Right lobe of liver (tissue), 6 donors: ENCODE data around the gene NPAS2. TPM values are rescaled to one million over a fixed set of nuclear protein-coding genes. Genes with fewer than 3 reads are reported as not detected.

Source experiments
- ATAC-seq, 4 donors: fragments of 200-7000 bp; cut with Tn5 transposase; one replicate each; pipeline ENCODE4 v1.9.1; 2020; ENCODE audit warnings: mild to moderate bottlenecking in 4 of 4, moderate library complexity in 4 of 4
- DNase-seq, 3 donors: peaks; one replicate each; pipeline ENCODE4 v3.0.0-alpha.2; 2020
- H3K27ac ChIP-seq, 3 donors: fragments of 200-600 bp; one replicate each; pipeline ENCODE4 v1.8.0; 2022
- H3K27me3 ChIP-seq, 2 donors: fragments of 200-600 bp; one replicate each; pipeline ENCODE4 v1.8.0; 2022
- H3K36me3 ChIP-seq, 4 donors: fragments of 200-600 bp; sonication (generic) in 1 of 4; one replicate each; pipeline versions ENCODE4 v1.5.1 to v1.8.0; 2017 to 2022; ENCODE audit warnings: control low read depth in 1 of 4
- H3K4me1 ChIP-seq, 4 donors: fragments of 200-600 bp; sonication (generic) in 1 of 4; one replicate each; pipeline versions ENCODE4 v1.5.1 to v1.8.0; 2017 to 2022; ENCODE audit warnings: control low read depth in 1 of 4
- H3K4me3 ChIP-seq, 3 donors: fragments of 200-600 bp; one replicate each; pipeline ENCODE4 v1.8.0; 2022
- H3K9me3 ChIP-seq, 4 donors: fragments of 200-600 bp; sonication (generic) in 1 of 4; one replicate each; pipeline versions ENCODE4 v1.5.1 to v1.8.0; 2017 to 2022; ENCODE audit warnings: control low read depth in 1 of 4
- POLR2A ChIP-seq: fragments of 450-650 bp; IDR thresholded peaks from one replicate; pipeline ENCODE4 v1.6.1; 2017; ENCODE audit warnings: antibody characterized with exemption, mild to moderate bottlenecking
- WGBS: methylation state at CpG from one replicate; pipeline ENCODE4 v1.1.6; 2018; ENCODE audit warnings: low coverage, low lambda C conversion rate; ENCODE audit not compliant: insufficient coverage; ENCODE audit errors: missing lambda C conversion rate; 5-methylcytosine and 5-hydroxymethylcytosine counted together
- intact Hi-C, 2 donors: fragments of 100-400 bp; cut with DNase I; formaldehyde crosslinking; loops; one replicate each; pipeline versions ENCODE4 v1.11.2 to v1.14.1; 2022
- total RNA-seq, 6 experiments: library from RNA; depleted of rRNA in 2 of 6; stranded (reverse); fragments of >200 nt in 2 of 6; fragmentation: NEBNext Ultra II Directional in 3 of 6; extraction: Animal tissue kit (Norgen Biotek cat#: 25700) in 3 of 6; gene quantifications; one replicate each; pipeline versions ENCODE4 v1.1.0 to v1.2.4, GENCODE V29; 2016 to 2023
- TF ChIP-seq, protein P1 (sequence below), 4 donors: fragments of 200-600 bp in 3 of 4; fragments of 450-650 bp in 1 of 4; IDR thresholded peaks; one replicate each; pipeline versions ENCODE4 v1.5.1 to v1.8.0; 2016 to 2022; ENCODE audit warnings: antibody characterized with exemption in 4 of 4, mild to moderate bottlenecking in 2 of 4
- donor health status: DM: no; HTN: yes; CAD: no.
- donor health status: DM: no; HTN: no; CAD: no.
- donor health status: DM: no; HTN: no; CAD: no.
- donor health status: DM: no; HTN: yes; CAD: no.
- donor health status: DM: no; HTN: yes; CAD: no.

The NPAS2 gene
- total RNA-seq, 6 experiments from 2014 or later, result 8.8 to 33.3 (median 24.5) TPM

DNA sequence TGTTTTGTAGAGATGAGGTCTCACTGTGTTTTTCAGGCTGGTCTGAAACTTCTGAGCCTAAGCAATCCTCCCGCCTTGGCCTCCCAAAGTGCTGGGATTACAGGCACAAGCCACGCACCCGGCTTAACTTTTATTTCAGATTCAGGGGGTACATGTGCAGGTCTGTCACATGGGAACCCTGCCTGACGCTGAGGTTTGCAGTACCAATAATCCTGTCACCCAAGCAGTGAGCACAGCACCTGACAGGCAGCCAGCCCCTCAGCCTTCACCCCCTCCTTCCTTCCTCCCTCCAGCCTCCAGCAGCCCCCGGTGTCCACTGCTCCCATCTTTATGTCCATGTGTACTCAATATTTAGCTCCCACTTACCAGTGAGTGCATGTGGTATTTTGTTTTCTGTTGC is 136.1 kb downstream of the NPAS2 start:
- Histone ChIP-seq H3K36me3 (no peaks in the 10 kb centered on the region), H3K4me1 (peaks cover 0 to 20% (median 4%) of the 10 kb centered on the region in 4 donors), H3K27me3 (no peaks in the 10 kb centered on the region), H3K27ac (no peak overlapping the region), H3K9me3 (no peaks in the 10 kb centered on the region), H3K4me3 (no peak overlapping the region)
- ATAC-seq (no peak), DNase-seq (no peak)
- 73% methylated on average over 2 of the region's 5 CpGs for WGBS
- TF ChIP-seq, protein P1, sequence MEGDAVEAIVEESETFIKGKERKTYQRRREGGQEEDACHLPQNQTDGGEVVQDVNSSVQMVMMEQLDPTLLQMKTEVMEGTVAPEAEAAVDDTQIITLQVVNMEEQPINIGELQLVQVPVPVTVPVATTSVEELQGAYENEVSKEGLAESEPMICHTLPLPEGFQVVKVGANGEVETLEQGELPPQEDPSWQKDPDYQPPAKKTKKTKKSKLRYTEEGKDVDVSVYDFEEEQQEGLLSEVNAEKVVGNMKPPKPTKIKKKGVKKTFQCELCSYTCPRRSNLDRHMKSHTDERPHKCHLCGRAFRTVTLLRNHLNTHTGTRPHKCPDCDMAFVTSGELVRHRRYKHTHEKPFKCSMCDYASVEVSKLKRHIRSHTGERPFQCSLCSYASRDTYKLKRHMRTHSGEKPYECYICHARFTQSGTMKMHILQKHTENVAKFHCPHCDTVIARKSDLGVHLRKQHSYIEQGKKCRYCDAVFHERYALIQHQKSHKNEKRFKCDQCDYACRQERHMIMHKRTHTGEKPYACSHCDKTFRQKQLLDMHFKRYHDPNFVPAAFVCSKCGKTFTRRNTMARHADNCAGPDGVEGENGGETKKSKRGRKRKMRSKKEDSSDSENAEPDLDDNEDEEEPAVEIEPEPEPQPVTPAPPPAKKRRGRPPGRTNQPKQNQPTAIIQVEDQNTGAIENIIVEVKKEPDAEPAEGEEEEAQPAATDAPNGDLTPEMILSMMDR (IDR thresholded peaks at IDR 0.05), result no peak
- no peak for TF ChIP-seq POLR2A
- intact Hi-C loops, result no loop called here

DNA sequence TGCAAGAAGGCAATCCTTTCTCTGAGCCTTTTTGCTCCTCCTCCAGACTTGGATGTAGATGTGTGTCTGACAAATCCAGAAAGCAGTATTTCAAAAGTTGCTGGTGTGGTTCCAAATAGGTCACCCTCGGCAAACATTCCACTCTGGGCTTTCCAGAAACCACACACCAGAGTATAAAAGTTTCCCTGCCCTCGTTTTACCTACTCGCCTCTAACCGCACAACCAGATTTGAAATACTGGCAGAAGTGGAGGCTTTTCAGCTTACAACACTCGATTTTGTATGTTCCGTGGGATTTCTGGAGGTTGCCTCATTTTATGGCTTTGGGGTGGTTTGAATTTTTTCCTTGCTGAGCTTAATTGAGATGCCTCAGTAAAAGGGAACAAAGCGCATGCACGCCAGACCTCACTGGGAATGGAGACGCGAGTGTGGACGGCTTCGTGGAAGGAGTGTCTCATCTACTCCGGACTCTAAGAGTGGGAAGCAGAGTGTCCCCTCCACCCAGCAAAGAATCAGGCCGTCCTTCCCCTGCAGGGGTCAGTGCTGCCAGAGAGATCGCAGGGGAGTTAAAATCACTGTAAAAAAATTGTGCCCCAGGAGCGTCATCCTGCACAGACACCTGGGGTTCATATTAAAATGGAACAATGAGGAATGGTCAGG is 138.2 kb downstream of the NPAS2 start:
- Histone ChIP-seq H3K4me1 (peaks cover 0 to 20% (median 4%) of the 10 kb centered on the region in 4 donors), H3K9me3 (no peaks in the 10 kb centered on the region), H3K4me3 (peak overlapping the region in 1 of 3 donors; percentile 2), H3K27ac (peak overlapping the region in 2 of 3 donors; percentile 32 to 69), H3K36me3 (no peaks in the 10 kb centered on the region), H3K27me3 (no peaks in the 10 kb centered on the region)
- TF ChIP-seq POLR2A, result no peak
- 43% methylated on average over 16 of the region's 16 CpGs for WGBS
- intact Hi-C loops, result no loop called here
- ATAC-seq (peak; percentile 86 to 94 (median 92)), DNase-seq (peak in 1 of 3 donors; percentile 73)

DNA sequence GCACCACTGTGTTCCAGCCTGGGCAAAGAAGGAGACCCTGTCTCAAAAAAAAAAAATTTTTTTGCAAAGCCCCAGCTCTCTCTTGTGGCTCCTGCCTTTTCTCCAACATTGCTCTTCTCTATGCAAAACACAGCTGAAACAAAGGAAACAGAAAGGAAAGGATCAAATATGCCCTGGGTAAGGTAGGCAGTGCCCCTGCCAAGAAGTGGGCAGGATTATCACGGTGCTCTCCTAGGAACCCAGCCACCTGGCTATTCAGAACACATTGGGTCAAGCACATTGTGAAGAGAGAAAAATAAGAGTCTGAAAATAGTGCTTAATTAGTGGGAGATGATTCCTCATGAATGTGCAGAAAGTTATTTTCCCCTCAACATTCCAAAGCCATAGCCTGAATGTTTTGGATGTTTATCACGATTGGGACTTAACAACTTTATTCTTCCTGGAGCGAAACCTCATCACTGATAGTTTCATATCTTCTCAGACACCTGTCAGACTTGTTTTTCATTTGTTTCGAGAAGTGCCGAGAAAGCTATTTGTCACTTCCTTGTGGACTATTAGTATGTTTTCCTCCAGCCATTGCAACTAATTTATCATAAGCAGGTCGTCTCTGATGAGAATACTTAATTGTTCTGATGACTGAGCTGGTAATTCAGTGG is 139.4 kb downstream of the NPAS2 start:
- no peak for DNase-seq
- no peak overlapping the region for H3K27ac ChIP-seq
- no peaks in the 10 kb centered on the region for H3K36me3 ChIP-seq
- intact Hi-C loops, result no loop called here
- no peaks in the 10 kb centered on the region for H3K27me3 ChIP-seq
- WGBS, result 51% methylated on average over 6 of the region's 6 CpGs
- peaks cover 0 to 20% (median 4%) of the 10 kb centered on the region in 4 donors for H3K4me1 ChIP-seq
- no peak for TF ChIP-seq POLR2A
- H3K9me3 ChIP-seq, result no peaks in the 10 kb centered on the region
- ATAC-seq, result no peak
- H3K4me3 ChIP-seq, result no peak overlapping the region

DNA sequence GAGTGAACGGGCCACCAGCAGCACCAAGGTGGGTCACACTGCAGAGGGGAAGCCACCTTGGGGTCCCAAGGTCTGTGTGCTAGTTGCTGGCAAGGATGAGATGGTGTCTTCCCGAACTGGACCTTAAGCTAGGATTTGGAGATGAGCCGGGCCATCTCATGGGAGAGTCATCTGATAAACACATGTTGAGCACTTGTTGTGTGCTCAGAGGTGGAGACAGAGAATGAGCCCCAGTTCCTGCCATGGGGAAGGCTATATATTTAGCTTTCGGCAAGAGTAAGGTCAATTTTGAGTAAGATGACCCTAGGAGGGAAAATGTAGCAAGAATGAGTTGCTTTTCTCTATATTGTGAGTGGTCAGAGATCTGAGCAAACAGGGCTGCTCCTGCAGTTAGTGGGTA is 140.7 kb downstream of the NPAS2 start:
- Histone ChIP-seq H3K27me3 (no peaks in the 10 kb centered on the region), H3K4me1 (peaks cover 0 to 20% (median 4%) of the 10 kb centered on the region in 4 donors), H3K9me3 (no peaks in the 10 kb centered on the region), H3K27ac (no peak overlapping the region), H3K36me3 (no peaks in the 10 kb centered on the region), H3K4me3 (no peak overlapping the region)
- WGBS, result 89% methylated on average over 3 of the region's 4 CpGs
- DNase-seq, result no peak
- ATAC-seq, result no peak
- intact Hi-C loops, result no loop called here
- TF ChIP-seq, protein P1 (IDR thresholded peaks at IDR 0.05), result no peak
- no peak for TF ChIP-seq POLR2A

DNA sequence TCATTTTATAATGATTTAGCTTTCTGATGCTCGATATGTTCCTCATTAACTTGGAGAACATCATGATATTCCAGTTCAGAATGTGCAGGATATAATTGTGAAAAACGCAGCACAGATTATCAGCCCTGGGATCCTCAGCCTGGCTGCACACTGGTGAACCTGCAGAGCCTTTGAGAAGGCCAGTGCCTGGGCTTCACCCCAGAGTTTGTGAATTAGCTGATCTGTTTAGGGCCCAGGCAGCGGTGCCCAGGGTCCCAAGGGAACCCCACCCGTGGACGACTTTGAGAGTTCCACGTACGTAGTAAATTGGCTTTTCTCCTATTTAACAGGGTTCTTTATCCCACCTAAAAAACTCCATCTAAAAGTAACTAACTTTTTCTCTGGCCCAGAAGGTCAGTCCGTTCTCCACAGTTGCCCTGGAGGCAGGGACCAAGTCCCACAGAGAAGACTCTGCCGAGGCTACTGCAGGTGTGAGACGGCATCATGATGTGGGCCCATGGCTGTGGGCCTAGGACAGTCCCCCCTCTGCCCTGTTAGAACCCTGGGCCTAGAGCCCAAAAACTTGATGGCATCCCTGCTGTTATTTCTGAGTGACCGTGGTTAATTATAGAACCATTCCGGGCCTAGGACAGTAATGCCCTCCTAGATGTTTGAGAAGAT is 142.6 kb downstream of the NPAS2 start:
- Histone ChIP-seq H3K36me3 (no peaks in the 10 kb centered on the region), H3K4me3 (no peak overlapping the region), H3K9me3 (no peaks in the 10 kb centered on the region), H3K27ac (no peak overlapping the region), H3K27me3 (no peaks in the 10 kb centered on the region), H3K4me1 (peaks cover 0 to 20% (median 4%) of the 10 kb centered on the region in 4 donors)
- TF ChIP-seq, protein P1 (IDR thresholded peaks at IDR 0.05), result no peak
- TF ChIP-seq POLR2A, result no peak
- 97% methylated on average over 10 of the region's 12 CpGs for WGBS
- DNase-seq (no peak), ATAC-seq (no peak)
- intact Hi-C loops, result no loop called here
